ENCODE results near the gene SPHK2.

- TF ChIP-seq POLR2A (IDR thresholded peaks at IDR 0.05; ENCODE audit: low read depth, low read length) (no peak), PAX5 (IDR thresholded peaks at IDR 0.05; ENCODE audit: insufficient read depth, low read length, severe bottlenecking) (no peak), POLR2AphosphoS5 (IDR thresholded peaks at IDR 0.05; ENCODE audit: low read depth, low read length) (no peak; the same call in 1 of the 2 replicates)
Measured at GRCh38 chr19:48627201-48627864, 8.0 kb downstream of the SPHK2 start.
